ENCODE results near the gene NR2F6.

DNA sequence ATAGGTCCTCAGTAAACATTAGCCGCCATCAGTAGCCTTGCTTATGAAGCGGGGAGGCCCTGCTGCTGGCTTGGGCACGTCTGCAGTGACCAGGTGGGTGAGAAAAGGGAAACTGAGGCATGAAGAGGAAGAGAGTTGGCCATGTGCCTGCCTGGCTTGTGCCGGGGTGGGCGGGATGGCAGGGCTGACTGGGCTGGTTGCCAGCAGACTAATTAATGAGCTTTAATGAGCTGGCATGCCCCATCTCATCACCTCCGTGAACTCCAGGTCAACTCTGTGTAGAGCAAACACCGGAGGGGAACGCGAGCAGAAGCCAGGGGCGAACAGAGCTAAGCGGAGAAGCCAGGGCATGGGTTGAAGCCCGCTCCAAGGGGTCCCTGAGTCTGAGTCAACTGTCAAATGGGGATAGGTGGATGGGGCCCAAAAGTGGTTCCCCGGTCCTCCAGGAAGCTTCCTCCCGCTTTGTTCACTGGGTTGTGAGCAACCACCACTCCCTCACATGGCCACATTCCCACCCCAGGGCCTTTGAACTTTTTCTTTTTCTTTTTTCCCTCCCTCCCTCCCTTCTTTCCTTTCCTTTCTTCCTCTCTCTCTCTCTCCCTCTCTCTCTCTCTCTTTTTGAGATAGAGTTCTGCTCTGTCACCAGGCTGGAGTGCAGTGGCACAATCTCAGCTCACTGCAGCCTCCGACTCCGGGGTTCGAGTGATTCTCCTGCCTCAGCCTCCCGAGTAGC lies 8.7 kb downstream of the NR2F6 start:
- TF ChIP-seq TOX (CRISPR knock-in tag; IDR thresholded peaks at IDR 0.05; ENCODE audit: borderline replicate concordance) (no peak), RARB (CRISPR knock-in tag; IDR thresholded peaks at IDR 0.05) (no peak), PPARA (CRISPR knock-in tag; IDR thresholded peaks at IDR 0.05; ENCODE audit: borderline replicate concordance) (no peak), BACH2 (CRISPR knock-in tag; IDR thresholded peaks at IDR 0.05; ENCODE audit: borderline replicate concordance) (no peak), ZNF8 (CRISPR knock-in tag; IDR thresholded peaks at IDR 0.05) (no peak), TCF4 (CRISPR knock-in tag; IDR thresholded peaks at IDR 0.05; ENCODE audit: borderline replicate concordance) (no peak), ZC3H10 (CRISPR knock-in tag; IDR thresholded peaks at IDR 0.05) (no peak), ZFP3 (CRISPR knock-in tag; IDR thresholded peaks at IDR 0.05) (no peak), ZNF70 (CRISPR knock-in tag; IDR thresholded peaks at IDR 0.05) (no peak)
- TF ChIP-seq, protein P1, sequence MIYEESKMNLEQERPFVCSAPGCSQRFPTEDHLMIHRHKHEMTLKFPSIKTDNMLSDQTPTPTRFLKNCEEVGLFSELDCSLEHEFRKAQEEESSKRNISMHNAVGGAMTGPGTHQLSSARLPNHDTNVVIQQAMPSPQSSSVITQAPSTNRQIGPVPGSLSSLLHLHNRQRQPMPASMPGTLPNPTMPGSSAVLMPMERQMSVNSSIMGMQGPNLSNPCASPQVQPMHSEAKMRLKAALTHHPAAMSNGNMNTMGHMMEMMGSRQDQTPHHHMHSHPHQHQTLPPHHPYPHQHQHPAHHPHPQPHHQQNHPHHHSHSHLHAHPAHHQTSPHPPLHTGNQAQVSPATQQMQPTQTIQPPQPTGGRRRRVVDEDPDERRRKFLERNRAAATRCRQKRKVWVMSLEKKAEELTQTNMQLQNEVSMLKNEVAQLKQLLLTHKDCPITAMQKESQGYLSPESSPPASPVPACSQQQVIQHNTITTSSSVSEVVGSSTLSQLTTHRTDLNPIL (CRISPR knock-in tag; IDR thresholded peaks at IDR 0.05; ENCODE audit: low read depth): no peak
- TF ChIP-seq, protein P2, sequence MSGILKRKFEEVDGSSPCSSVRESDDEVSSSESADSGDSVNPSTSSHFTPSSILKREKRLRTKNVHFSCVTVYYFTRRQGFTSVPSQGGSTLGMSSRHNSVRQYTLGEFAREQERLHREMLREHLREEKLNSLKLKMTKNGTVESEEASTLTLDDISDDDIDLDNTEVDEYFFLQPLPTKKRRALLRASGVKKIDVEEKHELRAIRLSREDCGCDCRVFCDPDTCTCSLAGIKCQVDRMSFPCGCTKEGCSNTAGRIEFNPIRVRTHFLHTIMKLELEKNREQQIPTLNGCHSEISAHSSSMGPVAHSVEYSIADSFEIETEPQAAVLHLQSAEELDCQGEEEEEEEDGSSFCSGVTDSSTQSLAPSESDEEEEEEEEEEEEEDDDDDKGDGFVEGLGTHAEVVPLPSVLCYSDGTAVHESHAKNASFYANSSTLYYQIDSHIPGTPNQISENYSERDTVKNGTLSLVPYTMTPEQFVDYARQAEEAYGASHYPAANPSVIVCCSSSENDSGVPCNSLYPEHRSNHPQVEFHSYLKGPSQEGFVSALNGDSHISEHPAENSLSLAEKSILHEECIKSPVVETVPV (CRISPR knock-in tag; IDR thresholded peaks at IDR 0.05): no peak
- TF ChIP-seq, protein P3, sequence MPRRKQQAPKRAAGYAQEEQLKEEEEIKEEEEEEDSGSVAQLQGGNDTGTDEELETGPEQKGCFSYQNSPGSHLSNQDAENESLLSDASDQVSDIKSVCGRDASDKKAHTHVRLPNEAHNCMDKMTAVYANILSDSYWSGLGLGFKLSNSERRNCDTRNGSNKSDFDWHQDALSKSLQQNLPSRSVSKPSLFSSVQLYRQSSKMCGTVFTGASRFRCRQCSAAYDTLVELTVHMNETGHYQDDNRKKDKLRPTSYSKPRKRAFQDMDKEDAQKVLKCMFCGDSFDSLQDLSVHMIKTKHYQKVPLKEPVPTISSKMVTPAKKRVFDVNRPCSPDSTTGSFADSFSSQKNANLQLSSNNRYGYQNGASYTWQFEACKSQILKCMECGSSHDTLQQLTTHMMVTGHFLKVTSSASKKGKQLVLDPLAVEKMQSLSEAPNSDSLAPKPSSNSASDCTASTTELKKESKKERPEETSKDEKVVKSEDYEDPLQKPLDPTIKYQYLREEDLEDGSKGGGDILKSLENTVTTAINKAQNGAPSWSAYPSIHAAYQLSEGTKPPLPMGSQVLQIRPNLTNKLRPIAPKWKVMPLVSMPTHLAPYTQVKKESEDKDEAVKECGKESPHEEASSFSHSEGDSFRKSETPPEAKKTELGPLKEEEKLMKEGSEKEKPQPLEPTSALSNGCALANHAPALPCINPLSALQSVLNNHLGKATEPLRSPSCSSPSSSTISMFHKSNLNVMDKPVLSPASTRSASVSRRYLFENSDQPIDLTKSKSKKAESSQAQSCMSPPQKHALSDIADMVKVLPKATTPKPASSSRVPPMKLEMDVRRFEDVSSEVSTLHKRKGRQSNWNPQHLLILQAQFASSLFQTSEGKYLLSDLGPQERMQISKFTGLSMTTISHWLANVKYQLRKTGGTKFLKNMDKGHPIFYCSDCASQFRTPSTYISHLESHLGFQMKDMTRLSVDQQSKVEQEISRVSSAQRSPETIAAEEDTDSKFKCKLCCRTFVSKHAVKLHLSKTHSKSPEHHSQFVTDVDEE (CRISPR knock-in tag; IDR thresholded peaks at IDR 0.05): no peak
- TF ChIP-seq, protein P4, sequence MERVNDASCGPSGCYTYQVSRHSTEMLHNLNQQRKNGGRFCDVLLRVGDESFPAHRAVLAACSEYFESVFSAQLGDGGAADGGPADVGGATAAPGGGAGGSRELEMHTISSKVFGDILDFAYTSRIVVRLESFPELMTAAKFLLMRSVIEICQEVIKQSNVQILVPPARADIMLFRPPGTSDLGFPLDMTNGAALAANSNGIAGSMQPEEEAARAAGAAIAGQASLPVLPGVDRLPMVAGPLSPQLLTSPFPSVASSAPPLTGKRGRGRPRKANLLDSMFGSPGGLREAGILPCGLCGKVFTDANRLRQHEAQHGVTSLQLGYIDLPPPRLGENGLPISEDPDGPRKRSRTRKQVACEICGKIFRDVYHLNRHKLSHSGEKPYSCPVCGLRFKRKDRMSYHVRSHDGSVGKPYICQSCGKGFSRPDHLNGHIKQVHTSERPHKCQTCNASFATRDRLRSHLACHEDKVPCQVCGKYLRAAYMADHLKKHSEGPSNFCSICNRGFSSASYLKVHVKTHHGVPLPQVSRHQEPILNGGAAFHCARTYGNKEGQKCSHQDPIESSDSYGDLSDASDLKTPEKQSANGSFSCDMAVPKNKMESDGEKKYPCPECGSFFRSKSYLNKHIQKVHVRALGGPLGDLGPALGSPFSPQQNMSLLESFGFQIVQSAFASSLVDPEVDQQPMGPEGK (CRISPR knock-in tag; IDR thresholded peaks at IDR 0.05; ENCODE audit: borderline replicate concordance): no peak
